IMR-90 (cell line): ENCODE results near the gene RAB8B. TPM values are rescaled to one million over a fixed set of nuclear protein-coding genes. Genes with fewer than 3 reads are reported as not detected.

Source experiments
- ATAC-seq: fragments of 200-7000 bp; cut with Tn5 transposase; 2 replicates; pipeline ENCODE4 v1.9.1; 2020; ENCODE audit warnings: low read depth, mild to moderate bottlenecking, moderate library complexity
- BruUV-seq: library from RNA; stranded (reverse); fragments of 400-500 nt; replicated peaks from 2 replicates; lab custom pipeline; 2021; lab: Mats Ljungman, UMichigan
- CTCF ChIA-PET: fragments of 300-600 bp; formaldehyde crosslinking; extraction: SDS; loops from one replicate; lab custom pipeline; 2021; ENCODE audit warnings: antibody characterized with exemption; lab: Yijun Ruan, JAX
- POLR2A ChIA-PET: fragments of 300-600 bp; sonication (Branson Sonifier 250); formaldehyde crosslinking; loops from one replicate; lab custom pipeline; 2022; ENCODE audit warnings: antibody characterized with exemption; ENCODE audit not compliant: unreplicated experiment; lab: Charles Lee
- DNase-seq: peaks from one replicate; pipeline ENCODE4 v3.0.0; 2013
- H2AFZ ChIP-seq: replicated peaks from 2 replicates; pipeline ENCODE3; 2013; ENCODE audit warnings: low read length, mild to moderate bottlenecking; ENCODE audit not compliant: poor library complexity
- H2AK5ac ChIP-seq: 2 replicates; pipeline ENCODE4 v1.6.1; 2013; ENCODE audit warnings: low read depth, low read length, inconsistent platforms
- H2AK9ac ChIP-seq: replicated peaks from 2 replicates; pipeline ENCODE3; 2013; ENCODE audit warnings: mild to moderate bottlenecking, low read depth, low read length, moderate library complexity; ENCODE audit not compliant: poor library complexity
- H2BK120ac ChIP-seq: 2 replicates; pipeline ENCODE4 v1.6.1; 2013; ENCODE audit warnings: low read depth, low read length, inconsistent platforms
- H2BK15ac ChIP-seq: 3 replicates; pipeline ENCODE4 v1.6.1; 2013; ENCODE audit warnings: low read depth, low read length, inconsistent platforms
- H2BK20ac ChIP-seq: 2 replicates; pipeline ENCODE4 v1.6.1; 2013; ENCODE audit warnings: low read depth, mild to moderate bottlenecking, inconsistent platforms, low read length, moderate library complexity
- H2BK5ac ChIP-seq: 2 replicates; pipeline ENCODE4 v1.6.1; 2013; ENCODE audit warnings: mild to moderate bottlenecking, low read depth, low read length, inconsistent platforms; ENCODE audit not compliant: poor library complexity, severe bottlenecking
- H3K14ac ChIP-seq: replicated peaks from 2 replicates; pipeline ENCODE4 v1.6.1; 2013; ENCODE audit warnings: low read depth, low read length, inconsistent platforms
- H3K18ac ChIP-seq: 2 replicates; pipeline ENCODE4 v1.6.1; 2013; ENCODE audit warnings: low read depth, low read length, control low read depth
- H3K23ac ChIP-seq: 2 replicates; pipeline ENCODE4 v1.6.1; 2013; ENCODE audit warnings: low read depth, low read length, inconsistent platforms
- H3K27ac ChIP-seq: 2 replicates; pipeline ENCODE4 v1.5.1; 2013; ENCODE audit warnings: mild to moderate bottlenecking, control low read depth, low read length; ENCODE audit not compliant: insufficient read depth
- H3K27me3 ChIP-seq: 2 replicates; pipeline ENCODE4 v1.6.1; 2013; ENCODE audit warnings: low read length; ENCODE audit not compliant: control insufficient read depth, insufficient read depth
- H3K36me3 ChIP-seq: 2 replicates; pipeline ENCODE4 v1.6.1; 2013; ENCODE audit warnings: low read length, mixed read lengths; ENCODE audit not compliant: control insufficient read depth, insufficient read depth
- H3K4ac ChIP-seq: 2 replicates; pipeline ENCODE4 v1.6.1; 2013; ENCODE audit warnings: low read depth, low read length, inconsistent platforms
- H3K4me1 ChIP-seq: 2 replicates; pipeline ENCODE4 v1.6.1; 2013; ENCODE audit warnings: low read length, mixed read lengths; ENCODE audit not compliant: control insufficient read depth, insufficient read depth
- H3K4me2 ChIP-seq: 2 replicates; pipeline ENCODE4 v1.6.1; 2013; ENCODE audit warnings: low read depth, mild to moderate bottlenecking, control low read depth, low read length, moderate library complexity
- H3K4me3 ChIP-seq: 2 replicates; pipeline ENCODE4 v1.5.1; 2013; ENCODE audit warnings: low read depth, mild to moderate bottlenecking, control low read depth, low read length, moderate library complexity; ENCODE audit not compliant: insufficient read depth
- H3K56ac ChIP-seq: 2 replicates; pipeline ENCODE4 v1.6.1; 2013; ENCODE audit warnings: low read length, inconsistent platforms; ENCODE audit not compliant: insufficient read depth; ENCODE audit errors: extremely low read depth
- H3K79me1 ChIP-seq, 2 experiments: 2 replicates each; pipeline ENCODE4 v1.6.1; 2013; ENCODE audit warnings: low read length in 2 of 2, inconsistent platforms in 1 of 2, low read depth in 1 of 2
- H3K9ac ChIP-seq: 2 replicates; pipeline ENCODE4 v1.6.1; 2013; ENCODE audit warnings: low read depth, low read length, control low read depth
- H3K9me1 ChIP-seq: 2 replicates; pipeline ENCODE4 v1.6.1; 2013; ENCODE audit warnings: low read length, inconsistent platforms; ENCODE audit not compliant: insufficient read depth
- H3K9me3 ChIP-seq: 2 replicates; pipeline ENCODE4 v1.6.1; 2013; ENCODE audit warnings: low read length; ENCODE audit not compliant: control insufficient read depth, insufficient read depth
- H4K20me1 ChIP-seq: 2 replicates; pipeline ENCODE4 v1.6.1; 2013; ENCODE audit warnings: low read length, inconsistent platforms; ENCODE audit not compliant: insufficient read depth
- H4K5ac ChIP-seq: 2 replicates; pipeline ENCODE4 v1.6.1; 2013; ENCODE audit warnings: mild to moderate bottlenecking, low read depth, low read length, control low read depth
- H4K8ac ChIP-seq, 2 experiments: 2 replicates each; pipeline ENCODE4 v1.6.1; 2013; ENCODE audit warnings: low read depth in 2 of 2, low read length in 2 of 2, control low read depth in 1 of 2, inconsistent platforms in 1 of 2
- H4K91ac ChIP-seq: 2 replicates; pipeline ENCODE4 v1.6.1; 2013; ENCODE audit warnings: low read depth, low read length, inconsistent platforms; ENCODE audit not compliant: insufficient read depth
- CEBPB ChIP-seq: IDR thresholded peaks from 2 replicates; pipeline ENCODE4 v1.6.1; 2012; ENCODE audit warnings: low read depth, low read length, improper control_type of control experiment
- MXI1 ChIP-seq: IDR thresholded peaks from 2 replicates; pipeline ENCODE4 v1.6.1; 2012; ENCODE audit warnings: low read depth, mild to moderate bottlenecking, low read length, moderate library complexity, borderline replicate concordance
- NFE2L2 ChIP-seq: fragments of 150-350 bp; IDR thresholded peaks from 2 replicates; pipeline ENCODE4 v1.6.1; 2016; ENCODE audit warnings: low read depth, mild to moderate bottlenecking, low read length
- RFX5 ChIP-seq: IDR thresholded peaks from 2 replicates; pipeline ENCODE4 v1.8.0; 2012; ENCODE audit warnings: low read depth, mild to moderate bottlenecking, low read length, moderate library complexity
- WGBS, 2 experiments: methylation state at CpG; one replicate each; pipeline versions ENCODE4 v1.1.5 to v1.1.7; 2013; ENCODE audit warnings: missing lambda C conversion rate in 2 of 2; ENCODE audit not compliant: insufficient read length in 1 of 2; ENCODE audit errors: extremely low coverage in 2 of 2; 5-methylcytosine and 5-hydroxymethylcytosine counted together
- dilution Hi-C: fragments of 300-500 bp; cut with HindIII; formaldehyde crosslinking; loops from one replicate; pipeline ENCODE4 v1.14.3; 2018; ENCODE audit warnings: low sequenced_read_pairs; ENCODE audit not compliant: unreplicated experiment
- in situ Hi-C: fragments of 300-500 bp; cut with MboI; formaldehyde crosslinking; loops from 3 replicates; pipeline ENCODE4 v1.14.3; 2019; ENCODE audit warnings: low sequenced_read_pairs, inconsistent platforms, mixed read lengths
- intact Hi-C: fragments of 100-400 bp; cut with micrococcal nuclease; formaldehyde crosslinking; loops from 2 replicates; pipeline ENCODE4 v1.10.0; 2022
- polyA plus RNA-seq, 3 experiments: library from polyadenylated mRNA; depleted of rRNA; stranded (reverse); fragments of >200 nt; gene quantifications; 2 replicates each; pipeline ENCODE4 v1.2.3, GENCODE V29; 2012; ENCODE audit warnings: low replicate concordance in 1 of 3
- total RNA-seq: library from RNA; depleted of rRNA; stranded (reverse); fragments of >200 nt; gene quantifications from 2 replicates; pipeline ENCODE4 v1.2.3, GENCODE V29; 2012

The RAB8B gene
- total and polyA plus RNA-seq, 2 of the 4 experiments (the other 2 are of a cell fraction) = 19.4 to 29.4 TPM

DNA sequence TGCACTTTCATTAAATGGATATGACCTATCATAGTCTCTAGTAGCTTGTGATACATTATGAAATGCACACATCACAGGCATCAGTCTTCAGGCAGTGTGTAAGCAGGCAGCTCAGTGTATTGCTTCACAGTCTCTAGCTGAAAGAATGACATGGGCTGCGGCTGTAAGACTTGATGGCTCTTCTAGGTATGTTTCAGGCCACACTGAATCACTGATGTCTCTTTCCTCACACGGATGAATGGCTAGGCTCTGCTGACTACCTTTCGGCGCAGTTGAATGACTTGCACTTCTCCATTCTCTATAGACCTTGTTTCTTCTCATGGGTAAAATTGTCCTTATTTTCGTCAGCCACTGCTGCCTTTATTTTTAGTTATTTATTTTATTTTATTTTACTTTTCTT lies 103.4 kb downstream of the RAB8B start:
- H2BK15ac ChIP-seq = peak overlapping the region; percentile 66; the same call in 1 of the 3 replicates
- peak overlapping the region; percentile 13 for H2BK5ac ChIP-seq
- H3K9ac ChIP-seq = no peak overlapping the region
- H2BK20ac ChIP-seq = peak overlapping the region; percentile 51; the same call in 1 of the 2 replicates
- intact Hi-C loops (loop anchor here (10.0 kb wide), 1 partner anchor 782 kb away; no protein-coding TSS in a partner anchor), dilution Hi-C loops (no loop called here), in situ Hi-C loops (loop anchor here (25.0 kb wide), 1 partner anchor 770 kb away; no protein-coding TSS in a partner anchor)
- H2AK9ac ChIP-seq = peak overlapping the region; percentile 73
- peaks cover 13% of the 10 kb centered on the region for H3K9me1 ChIP-seq
- no peak overlapping the region for H3K23ac ChIP-seq
- peak overlapping the region; percentile 22; the same call in 1 of the 2 replicates for H3K14ac ChIP-seq
- H4K5ac ChIP-seq = no peak overlapping the region
- ATAC-seq (no peak), DNase-seq (peak; percentile 52)
- TF ChIP-seq MXI1 = no peak
- TF ChIP-seq CEBPB = peak; percentile 71
- peak; percentile 37 for TF ChIP-seq NFE2L2
- no peak for TF ChIP-seq RFX5
- ChIA-PET CTCF (no interaction called here), POLR2A (no interaction called here)
- H3K56ac ChIP-seq = no peak overlapping the region
- peak overlapping the region; percentile 60 for H4K91ac ChIP-seq
- H2AK5ac ChIP-seq = peak overlapping the region; percentile 37; the same call in 1 of the 2 replicates
- no peaks in the 10 kb centered on the region for H3K9me3 ChIP-seq
- BruUV-seq = no TSS peak
- no peak overlapping the region for H3K4me3 ChIP-seq
- 80% methylated on average over 2 of the region's 5 CpGs; no CpG with 5 or more reads in 1 of the 2 experiments for WGBS, 2 experiments
- H3K18ac ChIP-seq = no peak overlapping the region
- H3K79me1 ChIP-seq = peaks cover 5 to 28% of the 10 kb centered on the region in 2 experiments; a peak in 2 of 4 replicates
- no peaks in the 10 kb centered on the region for H3K27me3 ChIP-seq
- peak overlapping the region; percentile 11 for H2BK120ac ChIP-seq
- H3K27ac ChIP-seq = no peak overlapping the region
- peak overlapping the region; percentile 3; the same call in 1 of the 2 replicates for H3K4ac ChIP-seq
- H4K8ac ChIP-seq = peak overlapping the region in 1 of 2 experiments; percentile 24; a peak in 1 of 4 replicates
- H4K20me1 ChIP-seq = no peaks in the 10 kb centered on the region
- H2AFZ ChIP-seq = no peak overlapping the region
- H3K4me1 ChIP-seq = peaks cover 2% of the 10 kb centered on the region; the same call in 1 of the 2 replicates
- peaks cover 11% of the 10 kb centered on the region for H3K36me3 ChIP-seq
- H3K4me2 ChIP-seq = no peak overlapping the region
